Motor neuron (in vitro differentiated cells): Measurements from ENCODE around the gene SLC38A9. TPM values are rescaled to one million over a fixed set of nuclear protein-coding genes. Genes with fewer than 3 reads are reported as not detected.
A peak's percentile ranks its signal among the peaks of the same experiment; 100 is the strongest.
"Not testable (repeated sequence)": the region's sequence is repeated elsewhere in the genome, so short reads cannot be mapped to it uniquely, and the experiment has no call there.

Experiments
- ATAC-seq, 8 experiments: fragments of 200-7000 bp; cut with Tn5 transposase; replicated peaks in 6 of 8; 2 replicates each; pipeline ENCODE4 v1.8.0; 2021; ENCODE audit warnings: mild to moderate bottlenecking in 8 of 8, moderate library complexity in 8 of 8
- H3K27ac ChIP-seq, 2 donors: fragments of 250-450 bp; sonication (Bioruptor Pico); 2 replicates each; pipeline ENCODE4 v1.9.0; 2021; ENCODE audit warnings: antibody characterized with exemption in 2 of 2, mild to moderate bottlenecking in 2 of 2, moderate library complexity in 1 of 2
- H3K4me1 ChIP-seq, 2 donors: fragments of 250-450 bp; sonication (Bioruptor Pico); replicated peaks in 1 of 2; 2 replicates each; pipeline ENCODE4 v1.6.1; 2021; ENCODE audit warnings: antibody characterized with exemption in 2 of 2, mild to moderate bottlenecking in 2 of 2, moderate library complexity in 1 of 2
- H3K4me3 ChIP-seq, 5 donors: fragments of 250-450 bp; sonication (Bioruptor Pico); 2 replicates each; pipeline ENCODE4 v1.9.0; 2021; ENCODE audit warnings: antibody characterized with exemption in 5 of 5, mild to moderate bottlenecking in 5 of 5, moderate library complexity in 4 of 5
- WGBS, 10 experiments: fragments of 450-650 bp; shearing (Covaris generic); methylation state at CpG; one replicate each; pipeline ENCODE4 v1.0.0; 2022; 5-methylcytosine and 5-hydroxymethylcytosine counted together
- in situ Hi-C, 9 experiments: fragments of 400-800 bp; cut with MboI; loops; one replicate each; pipeline ENCODE4 v1.15.0; 2021; ENCODE audit warnings: low sequenced_read_pairs in 9 of 9, low pct_unique_long_range_greater_than_20kb in 2 of 9; ENCODE audit not compliant: unreplicated experiment in 9 of 9
- total RNA-seq, 8 experiments: library from RNA; unstranded; fragments of 300-600 nt; gene quantifications; 2 replicates each; pipeline versions ENCODE4 v1.2.3 to v1.2.4, GENCODE V29; 2022

Gene SLC38A9
- total RNA-seq, 8 experiments from 2014 or later = 16.5 to 28.6 (median 21.0) TPM

DNA sequence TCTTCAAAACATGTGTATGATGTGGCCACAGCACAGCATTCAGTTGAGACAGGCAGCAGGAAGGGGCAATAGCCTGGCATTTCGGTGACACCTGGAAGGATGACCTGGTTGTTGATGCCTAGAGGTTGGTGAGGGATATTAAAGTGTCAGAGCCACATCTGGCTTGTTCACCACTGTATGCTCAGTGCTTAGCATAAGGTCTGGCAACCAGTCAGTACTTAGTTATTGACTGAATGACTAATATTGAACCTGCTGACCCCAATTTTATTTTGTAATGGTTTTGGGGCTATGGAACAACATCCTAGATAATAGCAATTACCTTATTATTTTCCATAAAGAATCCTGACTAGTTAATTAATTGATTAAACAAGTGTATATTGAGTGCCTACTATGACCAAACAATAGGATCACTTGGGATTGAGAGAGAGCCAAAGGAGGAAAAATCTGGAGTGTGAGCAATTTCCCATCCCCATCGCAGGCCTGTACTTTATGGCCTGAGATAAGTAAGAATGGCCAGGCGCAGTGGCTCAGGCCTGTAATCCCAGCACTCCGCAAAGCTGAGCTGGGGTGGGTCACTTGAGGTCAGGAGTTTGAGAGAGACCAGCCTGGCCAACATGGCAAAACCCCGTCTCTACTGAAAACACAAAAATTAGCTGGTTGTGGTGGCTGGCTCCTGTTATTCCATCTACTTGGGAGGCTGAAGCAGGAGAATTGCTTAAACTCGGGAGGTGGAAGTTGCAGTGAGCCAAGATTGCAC, 91.9 kb downstream of the SLC38A9 start:
- Histone ChIP-seq H3K4me1 (peaks cover 6 to 10% of the 10 kb centered on the region in 2 donors), H3K4me3 (no peak overlapping the region), H3K27ac (no peak overlapping the region)
- ATAC-seq = no peak
- in situ Hi-C loops = no loop called here
- WGBS, 10 experiments = 29 to 100% (median 98%) methylated on average over 1 to 5 of the region's 6 CpGs

GRCh38 chr5:55618318-55618717, 93.8 kb downstream of the SLC38A9 start:
- no peaks in the 10 kb centered on the region for H3K4me1 ChIP-seq
- in situ Hi-C loops = no loop called here
- no peak overlapping the region for H3K4me3 ChIP-seq
- ATAC-seq = no peak
- 55 to 100% (median 87%) methylated on average over 2 to 5 of the region's 5 CpGs for WGBS, 10 experiments
- no peak overlapping the region for H3K27ac ChIP-seq

DNA sequence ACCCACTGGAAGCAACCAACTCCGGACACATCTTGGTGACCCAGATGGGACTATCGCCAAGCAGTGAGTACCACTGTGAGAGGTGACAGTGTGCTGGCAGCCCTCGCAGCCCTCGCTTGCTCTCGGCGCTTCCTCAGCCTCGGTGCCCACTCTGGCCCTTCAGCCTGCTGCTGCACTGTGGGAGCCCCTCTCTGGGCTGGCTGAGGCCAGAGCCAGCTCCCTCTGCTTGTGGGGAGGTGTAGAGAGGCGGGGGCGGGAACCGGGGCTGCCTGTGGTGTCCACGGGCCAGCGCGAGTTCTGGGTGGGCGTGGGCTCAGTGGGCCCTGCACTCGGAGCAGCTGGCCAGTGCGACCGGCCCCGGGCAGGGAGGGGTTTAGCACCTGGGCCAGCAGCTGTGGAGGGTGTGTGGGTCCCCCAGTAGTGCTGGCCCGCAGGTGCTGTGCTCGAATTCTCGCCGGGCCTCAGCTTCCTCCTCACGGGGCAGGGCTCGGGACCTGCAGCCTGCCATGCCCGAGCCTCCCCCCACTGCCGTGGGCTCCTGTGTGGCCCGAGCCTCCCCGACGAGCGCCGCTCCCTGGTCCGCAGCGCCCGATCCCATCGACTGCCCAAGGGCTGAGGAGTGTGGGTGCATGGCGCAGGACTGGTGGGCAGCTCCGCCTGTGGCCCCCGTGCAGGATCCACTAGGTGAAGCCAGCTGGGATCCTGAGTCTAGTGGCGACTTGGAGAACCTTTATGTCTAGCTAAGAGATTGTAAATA, 98.8 kb downstream of the SLC38A9 start:
- WGBS, 10 experiments = 60 to 100% (median 86%) methylated on average over 1 to 6 of the region's 39 CpGs; no CpG with 5 or more reads in 5 of the 10 experiments
- no peak for ATAC-seq

DNA sequence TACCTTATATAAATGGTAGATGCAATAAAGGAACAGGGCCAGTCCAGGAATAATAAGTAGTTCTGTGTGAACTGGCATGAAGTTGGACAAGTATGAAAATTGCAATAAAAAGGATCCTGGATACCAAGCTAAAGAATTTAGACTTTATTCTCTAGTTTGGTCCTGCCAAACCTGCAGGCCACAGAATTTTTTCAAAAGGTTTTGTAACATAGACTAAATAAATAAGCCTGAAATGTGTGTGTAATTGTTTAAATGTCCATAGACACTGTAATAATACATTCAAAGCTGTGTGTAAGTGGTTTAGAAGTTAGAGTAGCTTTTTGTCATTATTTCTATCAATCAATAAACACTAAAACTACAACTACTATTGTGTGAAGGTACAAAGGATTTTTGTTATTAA, 101.6 kb downstream of the SLC38A9 start:
- H3K4me3 ChIP-seq = no peak overlapping the region
- H3K4me1 ChIP-seq = no peaks in the 10 kb centered on the region
- peak in 1 of 8 experiments; percentile 81 for ATAC-seq
- in situ Hi-C loops = no loop called here
- H3K27ac ChIP-seq = no peak overlapping the region

More for the DNA sequence above, 98.8 kb downstream of the SLC38A9 start:
- Histone ChIP-seq H3K4me1 (no peaks in the 10 kb centered on the region), H3K4me3 (no peak overlapping the region), H3K27ac (no peak overlapping the region)
- in situ Hi-C loops = no loop called here

- Histone ChIP-seq H3K4me1 (no peaks in the 10 kb centered on the region), H3K4me3 (no peak overlapping the region), H3K27ac (no peak overlapping the region)
- in situ Hi-C loops = no loop called here
- 67 to 100% (median 93%) methylated on average over 1 of the region's 1 CpG; no CpG with 5 or more reads in 6 of the 10 experiments for WGBS, 10 experiments
- no peak for ATAC-seq
These were observed 102.7 kb downstream of the SLC38A9 start for GRCh38 chr5:55609413-55609812.

GRCh38 chr5:55608595-55609349, 103.4 kb downstream of the SLC38A9 start:
- no peak overlapping the region for H3K27ac ChIP-seq
- H3K4me1 ChIP-seq = no peaks in the 10 kb centered on the region
- ATAC-seq = peak in 1 of 8 experiments; percentile 50
- 20 to 88% (median 49%) methylated on average over 1 to 3 of the region's 6 CpGs; no CpG with 5 or more reads in 4 of the 10 experiments for WGBS, 10 experiments
- no peak overlapping the region for H3K4me3 ChIP-seq
- in situ Hi-C loops = no loop called here

DNA sequence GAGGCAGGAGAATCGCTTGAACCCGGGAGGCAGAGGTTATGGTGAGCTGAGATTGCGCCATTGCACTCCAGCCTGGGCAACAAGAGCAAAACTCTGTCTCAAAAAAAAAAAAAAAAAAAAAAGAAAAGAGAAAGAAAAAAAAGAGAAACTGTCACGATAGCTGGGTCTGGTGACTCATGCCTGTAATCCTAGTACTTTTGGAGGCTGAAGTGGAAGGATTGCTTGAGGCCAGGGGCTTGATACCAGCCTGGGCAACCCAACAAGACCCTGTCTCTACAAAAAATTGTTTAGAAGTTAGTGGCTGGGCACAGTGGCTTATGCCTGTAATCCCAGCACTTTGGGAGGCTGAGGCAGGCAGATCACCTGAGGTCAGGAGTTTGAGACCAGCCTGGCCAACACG, 104.8 kb downstream of the SLC38A9 start:
- in situ Hi-C loops = not testable (repeated sequence)
- 33 to 100% (median 78%) methylated on average over 2 to 5 of the region's 5 CpGs; no CpG with 5 or more reads in 4 of the 10 experiments for WGBS, 10 experiments

DNA sequence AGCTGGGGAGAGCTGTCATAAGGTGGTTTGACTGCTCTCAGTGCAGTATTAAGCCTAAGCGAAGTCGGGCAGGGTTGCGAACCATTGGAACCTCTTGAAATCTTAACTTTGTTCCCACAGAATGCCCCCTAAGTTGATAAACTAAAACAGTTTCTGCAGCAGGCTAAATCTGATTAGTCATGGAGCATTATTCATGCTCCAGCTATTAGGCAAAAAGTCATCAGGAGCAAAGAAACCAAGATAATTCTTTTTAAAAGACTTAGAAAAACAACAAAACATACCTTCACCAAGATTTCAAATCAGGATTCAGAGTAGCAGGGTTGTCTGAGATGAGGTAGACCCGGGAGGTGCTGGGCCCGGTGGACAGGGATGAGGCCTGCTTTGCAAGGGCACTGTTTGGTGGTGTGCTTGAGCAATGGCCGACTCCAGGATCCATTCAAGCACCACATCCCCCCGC, 107.5 kb downstream of the SLC38A9 start:
- in situ Hi-C loops = no loop called here
- 40 to 100% (median 93%) methylated on average over 1 to 5 of the region's 7 CpGs; no CpG with 5 or more reads in 1 of the 10 experiments for WGBS, 10 experiments
- no peak for ATAC-seq
- Histone ChIP-seq H3K27ac (no peak overlapping the region), H3K4me1 (peaks cover 23 to 29% of the 10 kb centered on the region in 2 donors), H3K4me3 (no peak overlapping the region)

More for the DNA sequence above, 104.8 kb downstream of the SLC38A9 start:
- peaks cover 11 to 12% of the 10 kb centered on the region in 2 donors for H3K4me1 ChIP-seq
- H3K4me3 ChIP-seq, H3K27ac ChIP-seq: not testable (repeated sequence)
- peak in 2 of 8 experiments; percentile 26 to 29 for ATAC-seq

GRCh38 chr5:55603922-55604321, 108.2 kb downstream of the SLC38A9 start:
- 7 to 88% (median 65%) methylated on average over 2 to 5 of the region's 5 CpGs; no CpG with 5 or more reads in 2 of the 10 experiments for WGBS, 10 experiments
- ATAC-seq = peak in 1 of 8 experiments; percentile 7
- in situ Hi-C loops = no loop called here
- Histone ChIP-seq H3K4me3 (no peak overlapping the region), H3K4me1 (peaks cover 23 to 29% of the 10 kb centered on the region in 2 donors), H3K27ac (no peak overlapping the region)

DNA sequence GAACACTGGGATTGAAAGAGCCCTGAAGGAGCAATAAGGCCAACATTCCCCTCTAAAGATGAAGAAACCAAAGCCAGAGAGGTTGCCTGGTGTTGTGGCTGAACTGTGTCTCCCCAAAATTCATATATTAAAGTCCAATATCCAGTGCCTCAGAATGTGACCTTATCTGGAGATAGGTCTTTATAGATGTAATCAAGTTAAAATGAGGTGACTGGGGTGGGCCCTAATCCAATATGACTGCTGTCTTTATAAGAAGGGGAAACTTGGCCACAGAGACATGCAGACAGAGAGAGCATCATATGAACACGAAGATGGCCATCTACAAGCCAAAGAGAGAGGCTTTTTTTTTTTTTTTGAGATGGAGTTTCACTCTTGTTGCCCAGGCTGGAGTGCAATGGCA, 110.5 kb downstream of the SLC38A9 start:
- in situ Hi-C loops = no loop called here
- H3K4me1 ChIP-seq = peaks cover 23 to 33% of the 10 kb centered on the region in 2 donors
- no peak overlapping the region for H3K4me3 ChIP-seq
- WGBS, 10 experiments = 86 to 89% methylated on average over 1 of the region's 1 CpG; no CpG with 5 or more reads in 8 of the 10 experiments
- peak overlapping the region; percentile 26 to 60 for H3K27ac ChIP-seq
- no peak for ATAC-seq

- peaks cover 23 to 33% of the 10 kb centered on the region in 2 donors for H3K4me1 ChIP-seq
- in situ Hi-C loops = no loop called here
- no peak overlapping the region for H3K4me3 ChIP-seq
- peak; percentile 63 to 91 (median 82) for ATAC-seq
- peak overlapping the region; percentile 26 to 60 for H3K27ac ChIP-seq
- 0 to 16% (median 6%) methylated on average over 3 to 8 of the region's 8 CpGs for WGBS, 10 experiments
These were observed 110.9 kb downstream of the SLC38A9 start for GRCh38 chr5:55601204-55601618.

GRCh38 chr5:55600497-55601203, 111.5 kb downstream of the SLC38A9 start:
- no peak overlapping the region for H3K4me3 ChIP-seq
- peaks cover 23 to 33% of the 10 kb centered on the region in 2 donors for H3K4me1 ChIP-seq
- 3 to 66% (median 41%) methylated on average over 3 to 6 of the region's 6 CpGs; no CpG with 5 or more reads in 1 of the 10 experiments for WGBS, 10 experiments
- in situ Hi-C loops = no loop called here
- ATAC-seq = peak in 5 of 8 experiments; percentile 2 to 64 (median 30)
- peak overlapping the region; percentile 59 for H3K27ac ChIP-seq
